ENCODE data around the gene FUT7. TPM values are rescaled to one million over a fixed set of nuclear protein-coding genes. Genes with fewer than 3 reads are reported as not detected.
"Not testable (repeated sequence)": the region's sequence is repeated elsewhere in the genome, so short reads cannot be mapped to it uniquely, and the experiment has no call there.

Gene FUT7
- total and polyA plus RNA-seq, 8 donors, result 0.12 to 0.19 (median 0.18) TPM; not detected in 5

GRCh38 chr9:137063311-137064026 is 31.6 kb upstream of the FUT7 start:
- Histone ChIP-seq H3K36me3 (no peaks in the 10 kb centered on the region), H3K27ac (no peak overlapping the region), H3K4me3 (no peak overlapping the region), H3K4me1 (no peaks in the 10 kb centered on the region), H3K27me3 (no peaks in the 10 kb centered on the region), H3K9me3 (no peaks in the 10 kb centered on the region)
- TF ChIP-seq, protein P1, sequence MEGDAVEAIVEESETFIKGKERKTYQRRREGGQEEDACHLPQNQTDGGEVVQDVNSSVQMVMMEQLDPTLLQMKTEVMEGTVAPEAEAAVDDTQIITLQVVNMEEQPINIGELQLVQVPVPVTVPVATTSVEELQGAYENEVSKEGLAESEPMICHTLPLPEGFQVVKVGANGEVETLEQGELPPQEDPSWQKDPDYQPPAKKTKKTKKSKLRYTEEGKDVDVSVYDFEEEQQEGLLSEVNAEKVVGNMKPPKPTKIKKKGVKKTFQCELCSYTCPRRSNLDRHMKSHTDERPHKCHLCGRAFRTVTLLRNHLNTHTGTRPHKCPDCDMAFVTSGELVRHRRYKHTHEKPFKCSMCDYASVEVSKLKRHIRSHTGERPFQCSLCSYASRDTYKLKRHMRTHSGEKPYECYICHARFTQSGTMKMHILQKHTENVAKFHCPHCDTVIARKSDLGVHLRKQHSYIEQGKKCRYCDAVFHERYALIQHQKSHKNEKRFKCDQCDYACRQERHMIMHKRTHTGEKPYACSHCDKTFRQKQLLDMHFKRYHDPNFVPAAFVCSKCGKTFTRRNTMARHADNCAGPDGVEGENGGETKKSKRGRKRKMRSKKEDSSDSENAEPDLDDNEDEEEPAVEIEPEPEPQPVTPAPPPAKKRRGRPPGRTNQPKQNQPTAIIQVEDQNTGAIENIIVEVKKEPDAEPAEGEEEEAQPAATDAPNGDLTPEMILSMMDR (IDR thresholded peaks at IDR 0.05), result no peak
- ATAC-seq, result no peak
- DNase-seq, result peak in 2 of 6 donors; percentile 27 to 71
- no peak for FAIRE-seq
- intact Hi-C loops (cut with DNase I), result loop anchor here in 1 of 3 donors (2.0 kb wide), 1 partner anchor 15 kb away; no protein-coding TSS in a partner anchor
- 72 to 73% methylated on average over 17 to 26 of the region's 26 CpGs for WGBS, 2 donors

- H3K27ac ChIP-seq; H3K4me1 ChIP-seq; FAIRE-seq; DNase-seq; ATAC-seq; H3K36me3 ChIP-seq; intact Hi-C loops (cut with DNase I); H3K9me3 ChIP-seq; H3K27me3 ChIP-seq; H3K4me3 ChIP-seq: not testable (repeated sequence)
- 86 to 100% methylated on average over 4 to 9 of the region's 9 CpGs for WGBS, 2 donors
Observed at GRCh38 chr9:137062798-137063197, 30.9 kb upstream of the FUT7 start.

DNA sequence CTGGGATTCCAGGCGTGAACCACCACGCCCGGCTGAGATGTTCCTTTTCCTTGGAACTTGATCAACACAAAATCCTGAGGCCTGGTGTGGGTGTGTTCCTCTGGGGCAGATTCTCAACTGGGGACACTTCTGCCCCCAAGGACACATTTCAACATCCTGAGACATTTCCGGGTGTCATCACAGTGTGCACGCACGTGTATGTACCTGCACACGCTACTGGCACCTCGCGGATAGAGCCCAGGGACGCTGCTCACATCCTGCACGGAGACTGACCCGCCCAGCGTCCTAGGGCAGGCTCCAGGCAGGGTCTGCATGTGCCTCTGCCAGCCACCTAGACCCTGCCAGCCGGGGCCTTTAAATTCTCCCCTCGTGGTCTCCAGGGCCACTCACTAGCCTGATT is 30.5 kb upstream of the FUT7 start:
- no peaks in the 10 kb centered on the region for H3K36me3 ChIP-seq
- no peak for ATAC-seq
- H3K27ac ChIP-seq, result no peak overlapping the region
- WGBS, 2 donors, result 90% methylated on average over 15 of the region's 15 CpGs
- intact Hi-C loops (cut with DNase I), result no loop called here
- H3K9me3 ChIP-seq, result no peaks in the 10 kb centered on the region
- FAIRE-seq, result no peak
- TF ChIP-seq, protein P1 (IDR thresholded peaks at IDR 0.05), result no peak
- H3K4me3 ChIP-seq, result no peak overlapping the region
- no peak for DNase-seq
- H3K27me3 ChIP-seq, result no peaks in the 10 kb centered on the region
- no peaks in the 10 kb centered on the region for H3K4me1 ChIP-seq

DNA sequence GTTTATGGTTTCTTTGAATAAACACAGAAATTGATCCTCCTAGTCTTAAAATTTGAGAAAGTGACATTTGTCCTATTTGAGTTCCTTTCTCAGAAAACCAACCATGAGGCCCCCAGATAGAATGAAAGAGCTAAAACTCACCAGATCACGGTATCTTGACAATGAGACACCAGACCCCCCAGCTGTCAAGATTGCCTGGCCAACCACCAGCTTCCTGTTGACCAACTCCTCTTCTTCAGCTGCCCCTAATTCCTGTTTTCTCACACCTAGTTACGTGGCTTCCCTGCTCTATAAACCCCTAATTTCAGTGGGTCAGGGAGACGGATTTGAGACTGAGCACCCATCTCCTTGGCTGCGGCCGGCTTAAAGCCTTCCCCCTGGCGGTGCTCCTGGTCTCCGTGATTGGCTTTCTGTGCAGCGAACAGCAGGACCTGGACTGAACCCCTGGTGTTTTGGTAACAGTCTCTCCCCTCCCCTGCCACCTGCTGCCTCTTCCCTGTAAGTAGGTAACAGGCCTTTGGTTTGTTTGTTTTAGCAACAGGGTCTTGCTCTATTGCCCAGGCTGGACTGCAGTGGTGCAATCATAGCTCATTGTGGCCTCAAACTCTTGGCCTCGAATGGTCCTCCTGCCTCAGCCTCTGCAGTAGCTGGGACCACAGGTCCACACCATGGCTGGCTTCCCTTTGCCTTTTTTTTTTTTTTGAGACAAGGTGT is 26.8 kb upstream of the FUT7 start:
- TF ChIP-seq, protein P1 (IDR thresholded peaks at IDR 0.05), result no peak
- no peak for FAIRE-seq
- intact Hi-C loops (cut with DNase I), result no loop called here

DNA sequence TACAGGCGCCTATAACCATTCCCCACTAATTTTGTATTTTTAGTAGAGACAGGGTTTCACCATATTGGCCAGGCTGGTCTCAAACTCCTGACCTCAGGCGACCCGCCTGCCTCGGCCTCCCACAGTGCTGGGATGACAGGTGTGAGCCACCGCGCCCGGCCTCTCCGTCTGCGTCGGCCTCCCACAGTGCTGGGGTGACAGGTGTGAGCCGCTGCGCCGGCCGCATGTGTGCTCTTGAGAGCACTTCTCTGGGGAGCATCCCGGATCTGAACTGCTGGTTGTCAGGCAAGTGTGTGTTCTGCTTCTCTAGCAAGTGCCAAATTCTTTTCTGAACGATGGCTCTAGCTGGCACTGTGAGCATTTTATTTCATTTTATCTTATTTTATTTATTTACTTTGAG is 25.7 kb upstream of the FUT7 start:
- Histone ChIP-seq H3K27ac (no peak overlapping the region), H3K9me3 (no peaks in the 10 kb centered on the region), H3K4me1 (peaks cover 19 to 25% (median 20%) of the 10 kb centered on the region in 3 donors), H3K4me3 (no peak overlapping the region), H3K27me3 (no peaks in the 10 kb centered on the region), H3K36me3 (no peaks in the 10 kb centered on the region)
- TF ChIP-seq, protein P1 (IDR thresholded peaks at IDR 0.05), result no peak
- intact Hi-C loops (cut with DNase I), result no loop called here
- no peak for ATAC-seq
- FAIRE-seq, result no peak
- 70 to 79% methylated on average over 16 of the region's 16 CpGs for WGBS, 2 donors
- DNase-seq, result peak in 1 of 6 donors; percentile 52

More for the DNA sequence above, 26.8 kb upstream of the FUT7 start:
- DNase-seq (no peak), ATAC-seq (no peak)
- H3K36me3 ChIP-seq, result no peaks in the 10 kb centered on the region
- H3K4me3 ChIP-seq, result no peak overlapping the region
- no peak overlapping the region for H3K27ac ChIP-seq
- no peaks in the 10 kb centered on the region for H3K9me3 ChIP-seq
- 88 to 91% methylated on average over 9 of the region's 9 CpGs for WGBS, 2 donors
- H3K4me1 ChIP-seq, result peaks cover 19 to 20% (median 19%) of the 10 kb centered on the region in 3 donors
- H3K27me3 ChIP-seq, result no peaks in the 10 kb centered on the region

Data from pancreas (tissue), 10 donors.